SK-N-SH (cell line): ENCODE results near the gene RMDN3. TPM values are rescaled to one million over a fixed set of nuclear protein-coding genes. Genes with fewer than 3 reads are reported as not detected.

Experiments used
- CTCF ChIA-PET: fragments of 300-600, 350-600 bp; formaldehyde crosslinking; extraction: SDS; loops from one replicate; lab custom pipeline; 2021; lab: Yijun Ruan, JAX
- POLR2A ChIA-PET: fragments of 350-600 bp; sonication (Branson Sonifier 250); formaldehyde crosslinking; extraction: SDS; loops from one replicate; lab custom pipeline; 2020; ENCODE audit warnings: antibody characterized with exemption, inconsistent platforms; lab: Yijun Ruan, JAX
- DNase-seq: peaks from one replicate; pipeline ENCODE4 v3.0.0; 2012
- H2AFZ ChIP-seq: fragments of 200-600 bp; sonication (generic); 2 replicates; pipeline ENCODE4 v1.8.1; 2016; ENCODE audit warnings: antibody characterized with exemption, mild to moderate bottlenecking, low read depth
- H3F3A ChIP-seq: fragments of 200-600 bp; sonication (generic); replicated peaks from 2 replicates; pipeline ENCODE3; 2016; ENCODE audit warnings: antibody characterized with exemption, mild to moderate bottlenecking; ENCODE audit not compliant: insufficient read depth
- H3K27ac ChIP-seq, 2 experiments: fragments of 200-500 bp in 1 of 2; fragments of 200-600 bp in 1 of 2; sonication (Bioruptor generic) in 1 of 2; sonication (generic), shearing (Covaris generic) in 1 of 2; 2 replicates each; pipeline versions ENCODE4 v1.5.1 to v1.6.1; 2014 to 2016; ENCODE audit warnings: low read depth in 2 of 2, inconsistent platforms in 1 of 2, low read length in 1 of 2, mild to moderate bottlenecking in 1 of 2, mixed read lengths in 1 of 2
- H3K27me3 ChIP-seq: fragments of 200-600 bp; sonication (generic), shearing (Covaris generic); 2 replicates; pipeline ENCODE4 v1.6.1; 2016; ENCODE audit warnings: mixed run types; ENCODE audit not compliant: insufficient read depth
- H3K36me3 ChIP-seq, 2 experiments: fragments of 200-500 bp in 1 of 2; fragments of 200-600 bp in 1 of 2; sonication (Bioruptor generic) in 1 of 2; sonication (generic) in 1 of 2; replicated peaks in 1 of 2; 2 replicates each; pipeline versions ENCODE3 to v1.5.1; 2014 to 2016; ENCODE audit warnings: low read length in 1 of 2, mild to moderate bottlenecking in 1 of 2; ENCODE audit not compliant: insufficient read depth in 2 of 2, control insufficient read depth in 1 of 2
- H3K4me1 ChIP-seq, 2 experiments: fragments of 200-500 bp in 1 of 2; fragments of 200-600 bp in 1 of 2; sonication (Bioruptor generic) in 1 of 2; sonication (generic), shearing (Covaris generic) in 1 of 2; 2 replicates each; pipeline versions ENCODE4 v1.5.1 to v1.6.1; 2014 to 2016; ENCODE audit warnings: low read depth in 1 of 2, low read length in 1 of 2, mixed run types in 1 of 2; ENCODE audit not compliant: insufficient read depth in 2 of 2, control insufficient read depth in 1 of 2
- H3K4me2 ChIP-seq: fragments of 200-600 bp; sonication (generic), shearing (Covaris generic); 2 replicates; pipeline ENCODE4 v1.6.1; 2017; ENCODE audit warnings: mixed run types
- H3K4me3 ChIP-seq, 2 experiments: fragments of 200-500 bp in 1 of 2; fragments of 200-600 bp in 1 of 2; sonication (Bioruptor generic) in 1 of 2; sonication (generic), shearing (Covaris generic) in 1 of 2; 2 replicates each; pipeline versions ENCODE4 v1.5.1 to v1.8.1; 2014 to 2016; ENCODE audit warnings: low read depth in 2 of 2, inconsistent platforms in 1 of 2, low read length in 1 of 2, mild to moderate bottlenecking in 1 of 2, mixed read lengths in 1 of 2, moderate library complexity in 1 of 2
- H3K79me2 ChIP-seq: fragments of 200-600 bp; sonication (generic); 2 replicates; pipeline ENCODE4 v1.8.1; 2017; ENCODE audit warnings: mild to moderate bottlenecking; ENCODE audit not compliant: insufficient read depth
- H3K9ac ChIP-seq: fragments of 200-600 bp; sonication (generic); 2 replicates; pipeline ENCODE4 v1.6.1; 2017; ENCODE audit warnings: mixed run types
- H3K9me2 ChIP-seq: fragments of 200-600 bp; sonication (generic); 2 replicates; pipeline ENCODE4 v1.6.1; 2017; ENCODE audit warnings: mixed run types
- H3K9me3 ChIP-seq: fragments of 200-600 bp; sonication (generic); 2 replicates; pipeline ENCODE4 v1.6.1; 2017; ENCODE audit warnings: mixed run types, mild to moderate bottlenecking, moderate library complexity
- H4K20me1 ChIP-seq: fragments of 200-600 bp; sonication (generic); 2 replicates; pipeline ENCODE4 v1.6.1; 2017; ENCODE audit warnings: mild to moderate bottlenecking, mixed run types; ENCODE audit not compliant: insufficient read depth
- CTCF ChIP-seq: fragments of 200-600 bp; sonication (generic); IDR thresholded peaks from 2 replicates; pipeline ENCODE4 v1.6.1; 2017; ENCODE audit warnings: antibody characterized with exemption, mild to moderate bottlenecking, moderate library complexity
- ELF1 ChIP-seq: IDR thresholded peaks from 2 replicates; pipeline ENCODE4 v1.4.0; 2012
- EP300 ChIP-seq, 2 experiments: IDR thresholded peaks; 2 replicates each; pipeline versions ENCODE4 v1.4.0 to v1.6.1; 2012; ENCODE audit warnings: borderline replicate concordance in 1 of 2, low read depth in 1 of 2, low read length in 1 of 2
- FOXJ3 ChIP-seq: sonication (generic); formaldehyde crosslinking; IDR thresholded peaks from 2 replicates; pipeline ENCODE4 v1.5.1; 2020; ENCODE audit warnings: mild to moderate bottlenecking, missing genetic modification reagents
- FOXM1 ChIP-seq: IDR thresholded peaks from 2 replicates; pipeline ENCODE4 v1.4.0; 2012; ENCODE audit warnings: low read depth, mild to moderate bottlenecking
- NFIC ChIP-seq: IDR thresholded peaks from 2 replicates; pipeline ENCODE4 v1.4.0; 2012; ENCODE audit warnings: borderline replicate concordance
- PBX3 ChIP-seq: IDR thresholded peaks from 2 replicates; pipeline ENCODE4; 2012
- POLR2AphosphoS5 ChIP-seq: IDR thresholded peaks from 2 replicates; pipeline ENCODE4 v1.6.1; 2012; ENCODE audit warnings: low read depth, low read length
- REST ChIP-seq: IDR thresholded peaks from 2 replicates; pipeline ENCODE4 v1.6.1; 2012; ENCODE audit warnings: mild to moderate bottlenecking, low read depth, low read length, moderate library complexity
- RFX5 ChIP-seq: IDR thresholded peaks from 2 replicates; pipeline ENCODE4 v1.6.1; 2012; ENCODE audit warnings: mild to moderate bottlenecking, improper control_type of control experiment, low read length
- SMC3 ChIP-seq: IDR thresholded peaks from 2 replicates; pipeline ENCODE4 v1.6.1; 2012; ENCODE audit warnings: low read depth, low read length, improper control_type of control experiment
- TCF12 ChIP-seq: IDR thresholded peaks from 2 replicates; pipeline ENCODE4 v1.4.0; 2012
- USF1 ChIP-seq: IDR thresholded peaks from 2 replicates; pipeline ENCODE4 v1.4.0; 2012; ENCODE audit warnings: low read depth, borderline replicate concordance
- YY1 ChIP-seq: IDR thresholded peaks from 2 replicates; pipeline ENCODE4 v1.4.0; 2012; ENCODE audit warnings: low read depth, mild to moderate bottlenecking
- ZBTB33 ChIP-seq: IDR thresholded peaks from 2 replicates; pipeline ENCODE4 v1.4.0; 2012; ENCODE audit warnings: low read depth, borderline replicate concordance
- WGBS: methylation state at CpG from one replicate; pipeline ENCODE4 v1.1.6; 2017; ENCODE audit warnings: low lambda C conversion rate; 5-methylcytosine and 5-hydroxymethylcytosine counted together
- polyA plus RNA-seq, 3 experiments: library from polyadenylated mRNA; depleted of rRNA; stranded (reverse); fragments of >200 nt; gene quantifications; 2 replicates each; pipeline ENCODE4 v1.2.3, GENCODE V29; 2012

RMDN3 gene
- polyA plus RNA-seq, 1 of the 3 experiments (the other 2 are of a cell fraction), result 33.0 TPM

- H3K36me3 ChIP-seq, result peaks cover 14 to 19% of the 10 kb centered on the region in 2 experiments
- 98% methylated on average over 4 of the region's 4 CpGs for WGBS
- H3K9me3 ChIP-seq, result no peaks in the 10 kb centered on the region
- no peaks in the 10 kb centered on the region for H3K27me3 ChIP-seq
- no peak overlapping the region for H2AFZ ChIP-seq
- TF ChIP-seq RFX5 (no peak), PBX3 (no peak), USF1 (no peak), ELF1 (no peak), EP300 (IDR thresholded peaks at IDR 0.05; ENCODE audit: borderline replicate concordance in 1 of 2, low read depth in 1 of 2, low read length in 1 of 2) (no peak), CTCF (no peak), FOXM1 (no peak), SMC3 (no peak), FOXJ3 (CRISPR knock-in tag) (no peak), TCF12 (no peak), REST (no peak), NFIC (no peak), ZBTB33 (no peak), YY1 (no peak), POLR2AphosphoS5 (no peak)
- no peak overlapping the region for H3K9ac ChIP-seq
- peaks cover 37% of the 10 kb centered on the region for H3K79me2 ChIP-seq
- no peak overlapping the region for H3K4me2 ChIP-seq
- peaks cover 0 to 14% of the 10 kb centered on the region in 2 experiments; a peak in 2 of 4 replicates for H3K4me1 ChIP-seq
- peaks cover 6% of the 10 kb centered on the region for H3F3A ChIP-seq
- ChIA-PET POLR2A (no interaction called here), CTCF (interaction anchor here (20.8 kb wide), 1 partner anchor 27 kb away, joined by 555 read pairs; the partner anchor contains the start of genes C15orf62 and GCHFR)
- no peak overlapping the region for H3K4me3 ChIP-seq
- H3K27ac ChIP-seq, result no peak overlapping the region
- DNase-seq, result no peak
- H3K9me2 ChIP-seq, result no peaks in the 10 kb centered on the region
- H4K20me1 ChIP-seq, result no peaks in the 10 kb centered on the region
These were observed 4.2 kb downstream of the RMDN3 start for GRCh38 chr15:40750885-40751284.
